Activated T-helper 2 cell treated with anti-CD3 and anti-CD28 coated beads, Interferon-gamma antibody, Interleukin-2, Interleukin-4, amounts not matched to agents 10 μg/mL and 5 μg/mL and 100 μg/mL, durations not matched to agents 14 hours and 24 hours and 36 hours (primary cell): ENCODE results near the gene KRT14. TPM values are rescaled to one million over a fixed set of nuclear protein-coding genes. Genes with fewer than 3 reads are reported as not detected.

ENCODE experiments used
- total RNA-seq: library from RNA; stranded (reverse); gene quantifications from 2 replicates; pipeline ENCODE4 v1.2.3, GENCODE V29; 2022

The KRT14 gene
- total RNA-seq, 1 donor from 2014 or later: not detected

Other genes with a start within 250 kb of the KRT14 start
- not detected in 2 replicates for gene KRT33A, start 236.1 kb downstream of the KRT14 start, total RNA-seq
- not detected in 2 replicates for gene KRT33B, start 217.1 kb downstream of the KRT14 start, total RNA-seq
- not detected in 2 replicates for gene KRT34, start 204.6 kb downstream of the KRT14 start, total RNA-seq
- not detected in 2 replicates for gene KRT31, start 189.3 kb downstream of the KRT14 start, total RNA-seq
- not detected in 2 replicates for gene KRT37, start 162.3 kb downstream of the KRT14 start, total RNA-seq
- not detected in 2 replicates for gene KRT38, start 145.9 kb downstream of the KRT14 start, total RNA-seq
- gene KRT32, start 119.5 kb downstream of the KRT14 start, total RNA-seq: not detected in 2 replicates
- gene KRT35, start 105.7 kb downstream of the KRT14 start, total RNA-seq: not detected in 2 replicates
- not detected in 2 replicates for gene KRT36, start 97.0 kb downstream of the KRT14 start, total RNA-seq
- not detected in 2 replicates for gene KRT13, start 81.3 kb downstream of the KRT14 start, total RNA-seq
- not detected in 2 replicates for gene KRT15, start 68.0 kb downstream of the KRT14 start, total RNA-seq
- gene KRT19, start 58.6 kb downstream of the KRT14 start, total RNA-seq: not detected in 2 replicates
- gene KRT9, start 14.8 kb downstream of the KRT14 start, total RNA-seq: not detected in 2 replicates
- gene KRT16, start 25.9 kb upstream of the KRT14 start, total RNA-seq: not detected in 2 replicates
- gene KRT17, start 37.7 kb upstream of the KRT14 start, total RNA-seq: not detected in 2 replicates
- 779 and 785 TPM in 2 replicates for gene EIF1, start 102.0 kb upstream of the KRT14 start, total RNA-seq
- not detected in 2 replicates for gene GAST, start 125.4 kb upstream of the KRT14 start, total RNA-seq
- gene HAP1, start 147.7 kb upstream of the KRT14 start, total RNA-seq: 0.11 and 0.23 TPM in 2 replicates
- 0.78 and 1.3 TPM in 2 replicates for gene JUP, start 199.8 kb upstream of the KRT14 start, total RNA-seq
- 7.8 and 8.6 TPM in 2 replicates for gene P3H4, start 225.1 kb upstream of the KRT14 start, total RNA-seq
- gene FKBP10, start 226.1 kb upstream of the KRT14 start, total RNA-seq: 1.3 and 1.4 TPM in 2 replicates
- 59.9 and 62.0 TPM in 2 replicates for gene NT5C3B, start 249.3 kb upstream of the KRT14 start, total RNA-seq